Mesodermal cell (in vitro differentiated cells): ENCODE data around the gene GDA.

Experiments
- H3K27ac ChIP-seq: 2 replicates; pipeline ENCODE4 v1.7.0; 2013; ENCODE audit warnings: mild to moderate bottlenecking, low read depth, low read length, moderate library complexity; ENCODE audit not compliant: severe bottlenecking
- H3K36me3 ChIP-seq: 2 replicates; pipeline ENCODE4 v1.7.1; 2013; ENCODE audit warnings: mild to moderate bottlenecking, low read length, moderate library complexity; ENCODE audit not compliant: control insufficient read depth, insufficient read depth
- H3K4me1 ChIP-seq: one replicate; pipeline ENCODE4 v1.7.1; 2013; ENCODE audit warnings: mild to moderate bottlenecking, low read length; ENCODE audit not compliant: insufficient read depth, control insufficient read depth, poor library complexity, severe bottlenecking
- H3K4me3 ChIP-seq: 2 replicates; pipeline ENCODE4 v1.7.0; 2013; ENCODE audit warnings: low read length, control low read depth, mild to moderate bottlenecking; ENCODE audit not compliant: insufficient read depth, poor library complexity, severe bottlenecking; ENCODE audit errors: extremely low read depth
- H3K9me3 ChIP-seq: 2 replicates; pipeline ENCODE4 v1.7.1; 2013; ENCODE audit warnings: mild to moderate bottlenecking, low read length, moderate library complexity; ENCODE audit not compliant: control insufficient read depth
- WGBS, 2 experiments: methylation state at CpG; one replicate each; pipeline ENCODE4 v1.1.5; 2013; ENCODE audit warnings: missing lambda C conversion rate in 2 of 2; ENCODE audit not compliant: insufficient coverage in 2 of 2; 5-methylcytosine and 5-hydroxymethylcytosine counted together

GDA gene

DNA sequence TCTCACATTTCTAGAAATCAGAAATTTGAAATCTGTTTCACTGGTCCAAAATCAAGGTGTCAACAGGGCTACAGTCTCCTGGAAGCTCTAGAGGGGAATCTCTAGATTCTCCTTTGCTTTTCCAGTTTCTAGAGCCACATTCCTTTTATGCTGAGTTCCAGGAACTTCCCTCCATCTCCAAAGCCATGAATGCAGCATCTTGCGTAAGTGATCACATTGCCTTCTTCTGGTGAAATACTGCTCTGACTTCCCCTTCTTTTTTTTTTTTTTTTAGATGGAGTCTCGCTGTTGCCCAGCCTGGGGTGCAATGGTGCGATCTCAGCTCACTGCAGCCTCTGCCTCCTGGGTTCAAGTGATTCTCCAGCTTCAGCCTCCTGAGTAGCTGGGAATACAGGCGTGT, 23.8 kb downstream of the GDA start:
- H3K4me3 ChIP-seq, result no peak overlapping the region
- H3K27ac ChIP-seq, result no peak overlapping the region
- no peaks in the 10 kb centered on the region for H3K9me3 ChIP-seq
- no peaks in the 10 kb centered on the region for H3K36me3 ChIP-seq
- WGBS, 2 experiments, result 84 to 87% methylated on average over 3 to 4 of the region's 4 CpGs
- no peaks in the 10 kb centered on the region for H3K4me1 ChIP-seq

DNA sequence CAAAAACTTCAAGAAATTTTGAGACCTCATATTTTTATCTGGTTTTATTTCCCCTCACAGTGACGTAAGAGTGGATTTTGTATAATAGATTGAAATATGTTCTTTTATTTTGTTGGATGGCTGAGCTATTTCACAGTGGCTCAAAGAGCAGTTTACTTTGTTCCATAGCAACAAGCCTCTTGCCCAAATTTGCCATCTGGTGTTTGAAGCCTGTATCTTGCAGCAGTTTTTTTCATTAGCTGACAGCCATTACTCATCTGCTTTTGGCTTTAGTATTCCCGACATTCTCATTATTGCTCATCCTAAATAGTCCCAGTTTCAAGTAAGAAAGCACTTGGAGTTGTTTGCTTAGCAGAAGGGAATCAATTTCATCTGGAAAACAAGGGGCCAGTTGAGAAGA, 36.3 kb downstream of the GDA start:
- Histone ChIP-seq H3K36me3 (no peaks in the 10 kb centered on the region), H3K27ac (no peak overlapping the region), H3K9me3 (no peaks in the 10 kb centered on the region), H3K4me1 (no peaks in the 10 kb centered on the region), H3K4me3 (no peak overlapping the region)
- 86% methylated on average over 1 of the region's 2 CpGs; no CpG with 5 or more reads in 1 of the 2 experiments for WGBS, 2 experiments

DNA sequence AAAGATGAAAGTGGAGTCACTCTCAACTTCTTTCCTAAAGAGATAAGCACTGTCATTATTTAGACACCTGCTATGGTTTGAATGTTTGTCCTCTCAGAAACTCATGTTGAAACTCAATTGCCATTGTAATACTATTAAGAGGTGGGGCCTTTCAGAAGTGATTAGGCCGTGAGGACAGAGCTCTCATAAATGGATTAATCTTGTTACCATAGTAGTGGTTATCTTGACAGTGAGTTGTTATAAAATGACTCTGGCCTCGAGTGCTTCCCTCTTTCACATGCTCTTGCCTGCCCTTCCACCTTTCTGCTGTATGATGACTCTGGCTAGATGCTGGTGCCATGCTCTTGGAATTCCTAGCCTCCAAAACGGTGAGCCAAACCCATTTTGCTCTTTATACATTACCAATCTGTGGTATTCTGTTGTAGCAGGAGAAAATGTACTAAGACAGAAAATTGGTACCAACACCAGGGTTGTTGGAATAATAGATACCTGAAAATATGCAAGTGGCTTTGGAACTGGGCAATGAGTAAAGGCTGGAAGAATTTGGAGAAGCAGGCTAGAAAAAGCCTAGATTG, 38.0 kb downstream of the GDA start:
- H3K9me3 ChIP-seq, result no peaks in the 10 kb centered on the region
- no peak overlapping the region for H3K27ac ChIP-seq
- no peaks in the 10 kb centered on the region for H3K4me1 ChIP-seq
- no peak overlapping the region for H3K4me3 ChIP-seq
- WGBS, 2 experiments, result 100% methylated on average over 1 of the region's 3 CpGs; no CpG with 5 or more reads in 1 of the 2 experiments
- no peaks in the 10 kb centered on the region for H3K36me3 ChIP-seq

DNA sequence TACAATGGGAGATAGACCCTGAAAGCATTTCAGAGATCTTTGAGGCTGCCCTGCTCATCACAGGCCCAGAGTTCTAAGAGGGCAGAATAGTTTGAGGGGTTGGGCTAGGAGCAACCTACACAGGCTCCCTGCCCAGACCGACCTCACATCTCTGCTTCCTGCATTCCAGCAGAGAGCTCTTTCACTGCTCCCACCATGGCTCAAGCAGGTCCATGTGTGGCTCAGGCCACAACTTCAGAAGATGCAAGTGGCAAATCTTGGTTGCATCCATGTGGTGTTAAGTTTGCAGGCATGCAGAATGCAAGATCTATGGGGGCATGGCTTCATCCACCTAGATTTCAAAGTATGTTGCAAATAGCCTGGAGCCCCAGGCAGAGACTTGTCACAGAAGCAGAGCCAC, 39.0 kb downstream of the GDA start:
- Histone ChIP-seq H3K27ac (no peak overlapping the region), H3K4me1 (no peaks in the 10 kb centered on the region), H3K36me3 (no peaks in the 10 kb centered on the region), H3K4me3 (no peak overlapping the region), H3K9me3 (no peaks in the 10 kb centered on the region)
- 60% methylated on average over 1 of the region's 1 CpG; no CpG with 5 or more reads in 1 of the 2 experiments for WGBS, 2 experiments

DNA sequence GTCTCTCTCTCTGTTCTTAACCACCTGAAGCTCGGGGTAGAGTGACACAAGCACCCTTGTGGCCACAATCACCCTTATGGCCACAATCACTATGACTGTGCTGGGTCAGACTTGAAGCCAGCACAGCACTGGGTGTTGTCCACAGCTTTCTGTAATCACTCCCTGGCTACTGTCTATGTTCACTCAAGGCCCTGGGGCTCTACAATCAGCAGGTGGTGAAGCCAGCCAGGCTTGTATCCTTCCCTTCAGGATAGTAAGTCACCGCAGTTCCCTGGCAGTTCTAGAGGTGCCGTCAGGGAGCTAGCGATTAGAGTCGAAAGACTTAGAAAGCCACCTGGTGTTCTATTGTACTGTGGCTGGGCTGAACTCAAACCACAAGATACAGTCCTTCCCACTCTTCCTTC, 44.2 kb downstream of the GDA start:
- H3K36me3 ChIP-seq, result no peaks in the 10 kb centered on the region
- H3K4me3 ChIP-seq, result no peak overlapping the region
- 73 to 80% methylated on average over 2 to 5 of the region's 5 CpGs for WGBS, 2 experiments
- H3K27ac ChIP-seq, result no peak overlapping the region
- H3K9me3 ChIP-seq, result no peaks in the 10 kb centered on the region
- H3K4me1 ChIP-seq, result no peaks in the 10 kb centered on the region

DNA sequence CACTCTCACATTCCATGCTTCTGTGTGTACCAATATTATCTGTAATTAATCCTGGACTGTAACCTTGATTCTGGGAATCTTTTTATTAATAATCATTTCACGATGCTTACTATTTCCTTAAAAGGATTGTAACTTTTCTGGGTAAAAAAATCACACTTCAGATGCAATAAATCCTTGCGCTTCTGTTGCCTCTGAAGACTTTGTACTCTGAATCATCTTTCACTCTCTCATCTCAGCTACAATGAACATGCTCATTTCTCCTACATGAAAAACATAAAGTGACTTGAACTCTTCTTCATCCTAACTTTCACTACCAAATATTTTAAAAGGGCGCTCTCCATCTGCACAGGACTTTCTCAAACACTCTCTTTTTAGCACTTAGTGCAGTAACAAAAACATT, 50.0 kb downstream of the GDA start:
- Histone ChIP-seq H3K36me3 (no peaks in the 10 kb centered on the region), H3K4me3 (no peak overlapping the region), H3K27ac (no peak overlapping the region), H3K4me1 (no peaks in the 10 kb centered on the region), H3K9me3 (no peaks in the 10 kb centered on the region)
- WGBS, 2 experiments, result 85 to 100% methylated on average over 2 of the region's 3 CpGs

DNA sequence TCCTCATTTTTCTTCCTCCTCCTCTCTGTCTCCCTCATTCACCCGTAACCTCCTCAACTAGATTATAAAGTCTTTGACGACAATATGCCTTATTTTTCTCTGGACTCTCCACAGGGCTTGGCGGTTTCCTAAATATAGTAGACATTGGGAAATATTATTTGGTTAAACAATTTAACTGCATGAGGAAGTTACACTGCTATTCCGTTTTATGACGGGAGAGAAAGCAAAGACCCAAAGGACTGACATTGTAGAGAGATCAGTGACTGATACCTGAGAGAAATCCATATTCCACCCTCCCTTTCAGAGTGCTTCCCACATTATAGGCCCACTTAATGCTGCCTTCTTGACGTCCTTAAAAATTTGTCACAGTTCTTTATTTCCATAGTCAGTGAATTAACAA, 51.2 kb downstream of the GDA start:
- Histone ChIP-seq H3K27ac (no peak overlapping the region), H3K9me3 (no peaks in the 10 kb centered on the region), H3K4me3 (no peak overlapping the region), H3K4me1 (no peaks in the 10 kb centered on the region), H3K36me3 (no peaks in the 10 kb centered on the region)
- 64 to 74% methylated on average over 1 to 3 of the region's 6 CpGs for WGBS, 2 experiments

DNA sequence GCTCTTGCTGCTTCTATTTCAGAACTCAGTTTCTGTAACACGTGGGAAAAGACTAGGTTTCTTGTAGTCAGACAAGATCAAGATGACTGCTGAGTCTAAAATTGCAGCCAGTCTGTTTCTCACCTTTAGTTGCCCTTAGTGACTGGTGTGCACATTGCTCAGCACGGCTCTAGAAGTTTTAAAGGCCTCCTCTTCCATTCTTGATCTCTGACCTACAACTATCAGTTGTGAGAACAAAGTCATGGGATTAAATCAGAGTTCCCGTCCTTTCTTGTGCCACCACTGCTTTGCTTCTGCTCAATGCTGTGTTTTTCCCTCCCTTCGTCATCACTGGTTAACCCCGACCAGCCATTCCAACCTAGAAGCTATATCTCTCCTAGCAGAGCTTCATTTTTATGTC, 52.8 kb downstream of the GDA start:
- no peaks in the 10 kb centered on the region for H3K36me3 ChIP-seq
- no peak overlapping the region for H3K27ac ChIP-seq
- 54 to 92% methylated on average over 2 of the region's 5 CpGs for WGBS, 2 experiments
- H3K4me3 ChIP-seq, result no peak overlapping the region
- H3K4me1 ChIP-seq, result no peaks in the 10 kb centered on the region
- no peaks in the 10 kb centered on the region for H3K9me3 ChIP-seq

DNA sequence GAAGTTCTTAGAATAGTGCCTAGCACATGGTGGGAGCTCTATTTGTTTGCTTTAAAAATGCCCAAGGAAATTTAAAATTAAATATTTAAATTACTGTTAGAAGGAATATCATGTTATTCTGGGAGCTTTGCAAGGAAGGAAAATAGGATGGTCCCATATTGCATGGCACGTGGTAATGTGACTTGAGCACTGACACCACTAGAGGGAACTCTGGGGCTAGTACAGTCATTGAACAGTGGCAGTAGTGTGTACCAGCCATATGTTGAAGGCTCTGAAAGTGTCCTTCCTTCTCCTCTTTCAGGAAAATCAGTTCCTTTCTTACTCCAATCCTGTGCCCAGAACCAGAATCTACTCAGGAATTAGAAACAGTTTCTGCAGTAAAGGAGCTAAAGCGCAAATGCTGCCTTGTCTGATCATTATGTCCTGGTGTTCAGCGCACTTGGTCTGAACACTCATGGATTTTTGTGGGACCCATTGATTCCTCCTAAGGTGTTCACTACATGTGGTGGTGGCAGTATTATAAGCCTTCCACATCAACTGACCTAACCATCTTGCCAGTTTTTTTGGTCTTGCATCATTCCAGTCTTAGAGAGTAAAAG, 54.1 kb downstream of the GDA start:
- WGBS, 2 experiments, result 49 to 67% methylated on average over 2 to 3 of the region's 3 CpGs
- H3K4me1 ChIP-seq, result no peaks in the 10 kb centered on the region
- no peaks in the 10 kb centered on the region for H3K9me3 ChIP-seq
- H3K36me3 ChIP-seq, result no peaks in the 10 kb centered on the region
- H3K27ac ChIP-seq, result no peak overlapping the region
- H3K4me3 ChIP-seq, result no peak overlapping the region

DNA sequence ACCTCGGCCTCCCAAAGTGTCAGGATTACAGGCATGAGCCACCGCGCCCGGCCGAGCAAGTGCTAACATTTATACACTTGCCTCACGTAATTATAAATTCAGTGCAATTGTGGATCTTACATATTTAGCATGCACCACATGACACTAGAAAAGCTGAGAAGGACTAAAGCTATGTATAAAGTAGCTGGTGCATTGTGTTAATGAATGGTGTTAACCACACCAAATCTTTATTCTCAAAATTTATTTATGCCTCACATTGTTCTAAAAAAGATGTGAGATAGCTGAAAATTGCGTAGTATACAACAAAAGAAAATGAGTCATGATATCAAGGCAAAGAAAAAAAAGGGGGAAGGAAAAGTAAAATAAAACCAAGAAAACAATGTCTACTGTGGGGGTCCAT, 54.8 kb downstream of the GDA start:
- Histone ChIP-seq H3K9me3 (no peaks in the 10 kb centered on the region), H3K27ac (no peak overlapping the region), H3K4me1 (no peaks in the 10 kb centered on the region), H3K36me3 (no peaks in the 10 kb centered on the region), H3K4me3 (no peak overlapping the region)
- 83 to 88% methylated on average over 5 to 6 of the region's 7 CpGs for WGBS, 2 experiments

DNA sequence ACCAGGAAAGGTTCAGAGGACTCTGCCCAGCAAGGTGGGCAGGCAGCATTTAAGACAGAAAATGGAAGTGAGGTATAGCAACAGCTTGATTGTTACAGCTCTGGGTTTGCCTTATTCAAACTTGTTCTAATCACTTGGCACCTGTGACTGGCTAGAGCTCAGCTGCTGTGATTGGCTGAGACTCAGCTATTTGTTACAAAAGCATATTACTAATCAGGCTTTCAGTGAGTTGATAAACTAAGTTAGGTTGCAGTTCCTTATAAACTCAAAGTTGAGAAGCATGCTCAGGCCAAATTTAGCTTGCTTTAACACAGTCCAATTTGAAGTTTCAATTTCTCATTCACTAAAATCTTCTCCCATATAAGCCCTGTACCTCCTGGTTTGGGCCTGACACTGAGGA, 56.3 kb downstream of the GDA start:
- H3K36me3 ChIP-seq, result no peaks in the 10 kb centered on the region
- H3K9me3 ChIP-seq, result no peaks in the 10 kb centered on the region
- H3K4me3 ChIP-seq, result no peak overlapping the region
- no peaks in the 10 kb centered on the region for H3K4me1 ChIP-seq
- no peak overlapping the region for H3K27ac ChIP-seq
